ENCODE results near the gene CBL.

Gene CBL

DNA sequence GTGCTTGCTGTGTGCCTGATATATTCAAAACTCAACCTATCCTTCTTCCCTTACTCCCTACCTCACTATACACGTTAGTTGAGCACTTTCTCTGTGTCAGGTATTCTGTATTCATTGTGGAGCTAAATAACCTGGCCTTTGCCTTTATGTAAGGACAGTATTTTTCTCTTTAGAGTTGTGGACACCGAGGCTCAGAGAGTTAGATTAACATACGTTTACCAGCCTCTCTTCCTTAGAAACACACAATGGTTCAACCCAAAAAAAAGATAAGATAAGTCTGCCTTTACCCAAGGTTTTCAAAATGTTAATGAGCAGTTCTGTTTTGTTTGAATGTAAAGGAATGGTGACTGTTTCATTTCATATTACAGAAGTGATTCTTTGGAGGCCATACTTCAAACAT is 45.0 kb downstream of the CBL start:
- no peak for DNase-seq (ENCODE audit: low spot score in 2 of 2)
- ATAC-seq (ENCODE audit: low read depth), result no peak
- Mint-ChIP-seq H3K4me1 (peaks cover 10% of the 10 kb centered on the region), H3K36me3 (peaks cover 5% of the 10 kb centered on the region), H3K27me3 (no peaks in the 10 kb centered on the region), H3K27ac (no peak overlapping the region), H3K4me3 (no peak overlapping the region), H3K9me3 (no peaks in the 10 kb centered on the region)

DNA sequence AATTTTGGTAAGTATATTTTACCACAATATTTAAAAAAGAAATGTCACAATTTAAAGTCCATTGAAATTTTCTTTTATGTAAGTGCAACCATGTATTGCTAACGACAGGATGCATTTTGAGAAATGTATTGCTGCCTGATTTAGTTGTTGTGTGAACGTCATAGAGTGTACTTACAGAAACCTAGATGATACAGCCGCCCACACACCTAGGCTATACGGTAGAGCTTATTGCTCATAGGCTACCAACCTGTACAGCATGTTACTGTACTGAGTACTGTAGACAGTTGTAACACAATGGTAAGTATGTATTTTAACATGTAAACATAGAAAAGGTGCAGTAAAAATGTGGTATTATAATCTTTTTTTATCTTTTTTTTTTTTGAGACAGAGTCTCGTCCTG is 48.1 kb downstream of the CBL start:
- Mint-ChIP-seq H3K27me3 (no peaks in the 10 kb centered on the region), H3K4me3 (no peak overlapping the region), H3K9me3 (no peaks in the 10 kb centered on the region), H3K36me3 (peaks cover 4% of the 10 kb centered on the region), H3K27ac (no peak overlapping the region), H3K4me1 (peaks cover 18% of the 10 kb centered on the region)
- ATAC-seq (ENCODE audit: low read depth) (no peak), DNase-seq (ENCODE audit: low spot score in 2 of 2) (no peak)

- no peaks in the 10 kb centered on the region for H3K27me3 Mint-ChIP-seq
- no peak for ATAC-seq (ENCODE audit: low read depth)
These were observed 52.0 kb downstream of the CBL start for GRCh38 chr11:119258180-119258579.

GRCh38 chr11:119258983-119259382 is 52.8 kb downstream of the CBL start:
- no peak for DNase-seq (ENCODE audit: low spot score in 2 of 2)
- H3K27ac Mint-ChIP-seq, result peak overlapping the region; percentile 91

More at GRCh38 chr11:119258180-119258579, 52.0 kb downstream of the CBL start:
- Mint-ChIP-seq H3K9me3 (no peaks in the 10 kb centered on the region), H3K4me3 (no peak overlapping the region), H3K27ac (peak overlapping the region; percentile 91), H3K4me1 (peaks cover 27% of the 10 kb centered on the region), H3K36me3 (peaks cover 2% of the 10 kb centered on the region)
- no peak for DNase-seq (ENCODE audit: low spot score in 2 of 2)

GRCh38 chr11:119262668-119263351 is 56.7 kb downstream of the CBL start:
- H3K27me3 Mint-ChIP-seq, result no peaks in the 10 kb centered on the region
- H3K4me3 Mint-ChIP-seq, result no peak overlapping the region
- H3K27ac Mint-ChIP-seq, result no peak overlapping the region
- ATAC-seq (ENCODE audit: low read depth) (no peak), DNase-seq (ENCODE audit: low spot score in 2 of 2) (no peak)
- H3K36me3 Mint-ChIP-seq, result peaks cover 2% of the 10 kb centered on the region
- no peaks in the 10 kb centered on the region for H3K9me3 Mint-ChIP-seq
- H3K4me1 Mint-ChIP-seq, result peaks cover 34% of the 10 kb centered on the region

More at GRCh38 chr11:119258983-119259382, 52.8 kb downstream of the CBL start:
- ATAC-seq (ENCODE audit: low read depth), result no peak
- Mint-ChIP-seq H3K4me3 (peak overlapping the region; percentile 48), H3K27me3 (no peaks in the 10 kb centered on the region), H3K4me1 (peaks cover 27% of the 10 kb centered on the region), H3K36me3 (peaks cover 2% of the 10 kb centered on the region), H3K9me3 (no peaks in the 10 kb centered on the region)

- Mint-ChIP-seq H3K36me3 (peaks cover 4% of the 10 kb centered on the region), H3K4me1 (peaks cover 33% of the 10 kb centered on the region)
These were observed 57.3 kb downstream of the CBL start for GRCh38 chr11:119263352-119263940.

DNA sequence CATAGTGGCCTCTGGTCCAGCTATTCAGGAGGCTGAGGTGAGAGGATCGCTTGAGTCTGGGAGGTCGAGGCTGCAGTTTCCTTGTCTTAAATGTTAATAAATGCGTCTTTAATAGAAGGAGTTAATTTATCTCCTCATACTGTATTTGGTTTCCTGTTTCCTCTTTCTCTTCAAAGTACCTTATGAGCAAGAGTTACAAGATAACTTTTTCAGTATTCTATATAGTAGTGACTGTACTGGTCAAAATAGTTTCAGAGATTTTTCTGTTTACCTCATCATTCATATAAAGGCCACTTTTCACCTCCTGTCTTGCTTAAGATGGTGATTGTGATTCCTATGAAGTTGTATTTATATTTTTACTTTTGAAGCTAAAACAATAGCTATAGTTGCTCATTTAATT is 59.9 kb downstream of the CBL start:
- H3K4me1 Mint-ChIP-seq, result peaks cover 15% of the 10 kb centered on the region
- ATAC-seq (ENCODE audit: low read depth), result no peak
- no peak overlapping the region for H3K27ac Mint-ChIP-seq
- H3K36me3 Mint-ChIP-seq, result peaks cover 5% of the 10 kb centered on the region
- no peak overlapping the region for H3K4me3 Mint-ChIP-seq
- H3K27me3 Mint-ChIP-seq, result no peaks in the 10 kb centered on the region
- no peaks in the 10 kb centered on the region for H3K9me3 Mint-ChIP-seq
- no peak for DNase-seq (ENCODE audit: low spot score in 2 of 2)

More at GRCh38 chr11:119263352-119263940, 57.3 kb downstream of the CBL start:
- ATAC-seq (ENCODE audit: low read depth), result no peak
- Mint-ChIP-seq H3K27me3 (no peaks in the 10 kb centered on the region), H3K4me3 (no peak overlapping the region), H3K27ac (no peak overlapping the region), H3K9me3 (no peaks in the 10 kb centered on the region)
- DNase-seq (ENCODE audit: low spot score in 2 of 2), result no peak

- H3K27me3 Mint-ChIP-seq, result no peaks in the 10 kb centered on the region
- H3K36me3 Mint-ChIP-seq, result peaks cover 5% of the 10 kb centered on the region
- H3K4me1 Mint-ChIP-seq, result peaks cover 15% of the 10 kb centered on the region
- no peak overlapping the region for H3K27ac Mint-ChIP-seq
- ATAC-seq (ENCODE audit: low read depth), result no peak
- no peak for DNase-seq (ENCODE audit: low spot score in 2 of 2)
- H3K9me3 Mint-ChIP-seq, result no peaks in the 10 kb centered on the region
- no peak overlapping the region for H3K4me3 Mint-ChIP-seq
These were observed 60.5 kb downstream of the CBL start for GRCh38 chr11:119266517-119267255.

DNA sequence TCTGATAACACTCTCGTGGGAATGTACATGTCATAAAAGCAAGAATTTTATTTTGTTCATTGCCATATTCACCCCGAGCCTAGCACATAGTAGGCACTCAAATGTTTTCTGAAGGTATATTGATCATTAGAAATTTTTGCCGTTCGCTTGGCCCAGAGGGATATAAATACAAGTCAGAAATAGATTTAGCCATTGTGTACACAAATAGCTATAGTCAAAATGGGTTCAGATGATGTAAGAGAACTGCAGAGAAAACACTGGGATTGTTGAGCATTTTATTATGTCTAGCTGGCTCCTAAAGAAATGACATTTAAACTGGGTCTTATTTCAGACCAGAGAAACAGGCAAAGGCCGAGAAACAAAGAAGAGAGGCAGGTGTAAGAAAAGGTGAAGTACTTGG is 61.5 kb downstream of the CBL start:
- no peak for ATAC-seq (ENCODE audit: low read depth)
- Mint-ChIP-seq H3K9me3 (no peaks in the 10 kb centered on the region), H3K4me3 (no peak overlapping the region), H3K27me3 (no peaks in the 10 kb centered on the region), H3K27ac (no peak overlapping the region), H3K36me3 (peaks cover 10% of the 10 kb centered on the region), H3K4me1 (peaks cover 15% of the 10 kb centered on the region)
- DNase-seq (ENCODE audit: low spot score in 2 of 2), result no peak

DNA sequence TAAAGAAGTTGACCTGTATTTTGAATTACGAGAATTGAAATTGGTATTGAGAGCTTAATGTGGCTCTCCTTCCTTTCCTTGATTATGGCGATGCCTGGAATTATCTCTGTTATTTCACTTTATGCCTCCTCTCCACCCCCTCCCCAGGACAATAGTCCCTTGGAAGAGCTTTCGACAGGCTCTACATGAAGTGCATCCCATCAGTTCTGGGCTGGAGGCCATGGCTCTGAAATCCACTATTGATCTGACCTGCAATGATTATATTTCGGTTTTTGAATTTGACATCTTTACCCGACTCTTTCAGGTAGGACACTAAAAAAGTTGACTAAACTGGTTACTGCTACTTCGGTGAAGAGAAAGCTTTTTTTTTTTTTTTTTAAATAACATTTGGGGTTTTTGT is 67.6 kb downstream of the CBL start:
- H3K4me1 Mint-ChIP-seq, result no peaks in the 10 kb centered on the region
- no peaks in the 10 kb centered on the region for H3K27me3 Mint-ChIP-seq
- H3K36me3 Mint-ChIP-seq, result peaks cover 10% of the 10 kb centered on the region
- no peaks in the 10 kb centered on the region for H3K9me3 Mint-ChIP-seq
- H3K27ac Mint-ChIP-seq, result no peak overlapping the region
- no peak for DNase-seq (ENCODE audit: low spot score in 2 of 2)
- no peak for ATAC-seq (ENCODE audit: low read depth)
- H3K4me3 Mint-ChIP-seq, result no peak overlapping the region

- Mint-ChIP-seq H3K36me3 (peaks cover 14% of the 10 kb centered on the region), H3K27ac (no peak overlapping the region), H3K27me3 (no peaks in the 10 kb centered on the region), H3K4me3 (no peak overlapping the region), H3K4me1 (peaks cover 2% of the 10 kb centered on the region), H3K9me3 (no peaks in the 10 kb centered on the region)
- ATAC-seq (ENCODE audit: low read depth) (no peak), DNase-seq (ENCODE audit: low spot score in 2 of 2) (no peak)
These were observed 71.5 kb downstream of the CBL start for GRCh38 chr11:119277660-119278059.

DNA sequence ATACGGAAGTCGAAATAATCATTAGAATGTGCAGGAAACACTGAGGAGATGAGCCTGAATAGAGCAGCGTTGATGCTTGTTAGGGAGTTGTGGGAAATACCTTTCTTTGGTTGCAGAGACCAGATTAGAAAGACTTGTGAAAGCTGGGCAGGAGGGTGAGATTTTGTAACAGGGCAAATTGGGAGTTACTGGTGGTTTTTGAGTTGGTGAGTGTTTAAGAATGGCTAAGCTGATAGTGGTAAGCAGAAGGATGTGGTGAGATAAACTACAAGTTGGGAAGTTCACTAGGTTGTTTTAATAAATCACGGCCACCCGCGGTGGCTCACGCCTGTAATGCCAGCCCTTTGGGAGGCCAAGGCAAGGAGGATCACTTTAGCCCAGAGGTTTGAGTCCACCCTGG is 76.4 kb downstream of the CBL start:
- ATAC-seq (ENCODE audit: low read depth) (no peak), DNase-seq (ENCODE audit: low spot score in 2 of 2) (no peak)
- Mint-ChIP-seq H3K4me1 (peaks cover 6% of the 10 kb centered on the region), H3K27me3 (no peaks in the 10 kb centered on the region), H3K36me3 (peaks cover 27% of the 10 kb centered on the region), H3K4me3 (no peak overlapping the region), H3K9me3 (no peaks in the 10 kb centered on the region), H3K27ac (no peak overlapping the region)

- H3K36me3 Mint-ChIP-seq, result peaks cover 30% of the 10 kb centered on the region
These were observed 78.4 kb downstream of the CBL start for GRCh38 chr11:119284344-119285157.

DNA sequence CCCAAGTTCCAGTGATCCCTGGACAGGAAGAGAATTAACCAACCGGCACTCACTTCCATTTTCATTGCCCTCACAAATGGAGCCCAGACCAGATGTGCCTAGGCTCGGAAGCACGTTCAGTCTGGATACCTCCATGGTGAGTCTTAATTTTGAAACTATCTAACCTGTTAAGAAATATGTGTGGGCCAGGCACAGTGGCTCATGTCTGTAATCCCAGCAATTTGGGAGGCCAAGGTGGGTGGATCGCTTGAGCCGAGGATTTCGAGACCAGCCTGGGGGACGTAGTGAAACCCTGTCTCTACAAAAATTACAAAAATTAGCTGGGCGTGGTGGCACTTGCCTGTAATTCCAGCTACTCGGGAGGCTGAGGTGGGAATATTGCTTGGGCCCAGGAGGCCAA is 79.3 kb downstream of the CBL start:
- ATAC-seq (ENCODE audit: low read depth) (no peak), DNase-seq (ENCODE audit: low spot score in 2 of 2) (no peak)
- Mint-ChIP-seq H3K27ac (no peak overlapping the region), H3K4me3 (no peak overlapping the region), H3K4me1 (peaks cover 6% of the 10 kb centered on the region), H3K36me3 (peaks cover 30% of the 10 kb centered on the region), H3K9me3 (no peaks in the 10 kb centered on the region), H3K27me3 (no peaks in the 10 kb centered on the region)

More at GRCh38 chr11:119284344-119285157, 78.4 kb downstream of the CBL start:
- Mint-ChIP-seq H3K27ac (no peak overlapping the region), H3K4me3 (no peak overlapping the region), H3K4me1 (peaks cover 6% of the 10 kb centered on the region), H3K27me3 (no peaks in the 10 kb centered on the region), H3K9me3 (no peaks in the 10 kb centered on the region)
- ATAC-seq (ENCODE audit: low read depth), result peak; percentile 93
- peak in 1 of 2 donors; percentile 43 for DNase-seq (ENCODE audit: low spot score in 2 of 2)

All from memory B cell (primary cell).